KMS-11 (cell line): ENCODE measurements around the gene ACSBG1.

Experiments used
- H2AFZ ChIP-seq: fragments of 200-600 bp; sonication (generic); 2 replicates; pipeline ENCODE4 v1.6.1; 2016; ENCODE audit warnings: antibody characterized with exemption, mixed run types, low read depth
- H3K27ac ChIP-seq: fragments of 200-600 bp; sonication (generic); 2 replicates; pipeline ENCODE4 v1.6.1; 2016; ENCODE audit warnings: mild to moderate bottlenecking, mixed run types
- H3K27me3 ChIP-seq: fragments of 200-600 bp; sonication (generic); 2 replicates; pipeline ENCODE4 v1.6.1; 2017; ENCODE audit warnings: mild to moderate bottlenecking, low read depth, mixed run types, moderate library complexity; ENCODE audit not compliant: insufficient read depth
- H3K36me3 ChIP-seq: fragments of 200-600 bp; sonication (generic); 2 replicates; pipeline ENCODE4 v1.6.1; 2017; ENCODE audit warnings: mild to moderate bottlenecking, mixed run types; ENCODE audit not compliant: insufficient read depth
- H3K4me1 ChIP-seq: fragments of 200-600 bp; sonication (generic); 2 replicates; pipeline ENCODE4 v1.6.1; 2016; ENCODE audit warnings: mild to moderate bottlenecking, low read depth, mixed run types; ENCODE audit not compliant: poor library complexity, severe bottlenecking
- H3K4me2 ChIP-seq: fragments of 200-600 bp; sonication (generic); 2 replicates; pipeline ENCODE4 v1.7.0; 2016; ENCODE audit warnings: mild to moderate bottlenecking, mixed run types
- H3K4me3 ChIP-seq: fragments of 200-600 bp; sonication (generic); IDR thresholded peaks from 2 replicates; pipeline ENCODE4 v1.6.1; 2017; ENCODE audit warnings: low read depth, low read length, mixed read lengths; ENCODE audit not compliant: insufficient read depth
- H3K79me2 ChIP-seq: fragments of 200-600 bp; sonication (generic); 2 replicates; pipeline ENCODE4 v1.6.1; 2016; ENCODE audit warnings: low read depth, mixed run types; ENCODE audit not compliant: insufficient read depth
- H3K9ac ChIP-seq: fragments of 200-600 bp; sonication (generic); 2 replicates; pipeline ENCODE4 v1.6.1; 2016; ENCODE audit warnings: mild to moderate bottlenecking, mixed run types
- H4K20me1 ChIP-seq: fragments of 200-600 bp; sonication (generic); 2 replicates; pipeline ENCODE4 v1.6.1; 2016; ENCODE audit warnings: mild to moderate bottlenecking, mixed run types; ENCODE audit not compliant: insufficient read depth
- CTCF ChIP-seq: fragments of 200-600 bp; sonication (generic); conservative IDR thresholded peaks from 2 replicates; pipeline ENCODE4 v1.6.1; 2017; ENCODE audit warnings: low read depth, mild to moderate bottlenecking, antibody characterized with exemption, low read length, moderate library complexity, mixed read lengths

Gene ACSBG1

GRCh38 chr15:78193731-78194567, 40.4 kb downstream of the ACSBG1 start:
- no peaks in the 10 kb centered on the region for H3K36me3 ChIP-seq
- TF ChIP-seq CTCF = no peak
- H3K4me3 ChIP-seq = no peak overlapping the region
- no peaks in the 10 kb centered on the region for H4K20me1 ChIP-seq
- H3K79me2 ChIP-seq = no peaks in the 10 kb centered on the region
- H3K27me3 ChIP-seq = no peaks in the 10 kb centered on the region
- no peak overlapping the region for H2AFZ ChIP-seq
- no peak overlapping the region for H3K9ac ChIP-seq
- no peak overlapping the region for H3K27ac ChIP-seq
- H3K4me2 ChIP-seq = no peak overlapping the region
- H3K4me1 ChIP-seq = no peaks in the 10 kb centered on the region

GRCh38 chr15:78192826-78193594, 41.4 kb downstream of the ACSBG1 start:
- H3K79me2 ChIP-seq = no peaks in the 10 kb centered on the region
- H3K36me3 ChIP-seq = no peaks in the 10 kb centered on the region
- H3K4me3 ChIP-seq = no peak overlapping the region
- no peak for TF ChIP-seq CTCF
- no peak overlapping the region for H2AFZ ChIP-seq
- no peak overlapping the region for H3K27ac ChIP-seq
- no peak overlapping the region for H3K4me2 ChIP-seq
- no peaks in the 10 kb centered on the region for H4K20me1 ChIP-seq
- no peaks in the 10 kb centered on the region for H3K27me3 ChIP-seq
- no peak overlapping the region for H3K9ac ChIP-seq
- no peaks in the 10 kb centered on the region for H3K4me1 ChIP-seq

- H3K9ac ChIP-seq = no peak overlapping the region
- H3K36me3 ChIP-seq = no peaks in the 10 kb centered on the region
- no peak for TF ChIP-seq CTCF
- H3K4me3 ChIP-seq = no peak overlapping the region
- H3K79me2 ChIP-seq = no peaks in the 10 kb centered on the region
- H3K4me1 ChIP-seq = no peaks in the 10 kb centered on the region
- H3K27me3 ChIP-seq = no peaks in the 10 kb centered on the region
- H3K4me2 ChIP-seq = no peak overlapping the region
- no peak overlapping the region for H2AFZ ChIP-seq
- no peak overlapping the region for H3K27ac ChIP-seq
- no peaks in the 10 kb centered on the region for H4K20me1 ChIP-seq
Observed at GRCh38 chr15:78182821-78183220, 51.5 kb downstream of the ACSBG1 start.

GRCh38 chr15:78182336-78182700, 52.0 kb downstream of the ACSBG1 start:
- no peak for TF ChIP-seq CTCF
- no peak overlapping the region for H3K27ac ChIP-seq
- H3K27me3 ChIP-seq = no peaks in the 10 kb centered on the region
- no peaks in the 10 kb centered on the region for H3K79me2 ChIP-seq
- no peak overlapping the region for H3K4me3 ChIP-seq
- no peak overlapping the region for H2AFZ ChIP-seq
- no peaks in the 10 kb centered on the region for H3K36me3 ChIP-seq
- H3K4me1 ChIP-seq = no peaks in the 10 kb centered on the region
- no peak overlapping the region for H3K4me2 ChIP-seq
- H4K20me1 ChIP-seq = no peaks in the 10 kb centered on the region
- no peak overlapping the region for H3K9ac ChIP-seq
